Upper lobe of left lung (tissue), 4 donors: Measurements from ENCODE around the gene SRP19.

Source experiments
- EP300 ChIP-seq, 4 donors: sonication (generic); formaldehyde crosslinking; IDR thresholded peaks; one replicate each; pipeline ENCODE4 v1.5.1; 2017; ENCODE audit warnings: antibody characterized with exemption in 4 of 4, control low read depth in 2 of 4
- POLR2A ChIP-seq, 4 donors: fragments of 450-650 bp; IDR thresholded peaks; one replicate each; pipeline ENCODE4 v1.5.1; 2016 to 2017; ENCODE audit warnings: antibody characterized with exemption in 4 of 4, mild to moderate bottlenecking in 2 of 4

- no peak for TF ChIP-seq POLR2A (IDR thresholded peaks at IDR 0.05)
- no peak for TF ChIP-seq EP300 (IDR thresholded peaks at IDR 0.05)
Observed at GRCh38 chr5:112917453-112917995, 56.4 kb downstream of the SRP19 start.
